HepG2 (cell line): ENCODE data around the gene MEAF6. TPM values are rescaled to one million over a fixed set of nuclear protein-coding genes. Genes with fewer than 3 reads are reported as not detected.

Experiments
- ATAC-seq: fragments of 200-7000 bp; cut with Tn5 transposase; 3 replicates; pipeline ENCODE4 v1.9.1; 2020; ENCODE audit warnings: mild to moderate bottlenecking, moderate library complexity
- BruUV-seq: library from RNA; stranded (reverse); fragments of 400-500 nt; replicated peaks from 2 replicates; lab custom pipeline; 2021; lab: Mats Ljungman, UMichigan
- CTCF ChIA-PET: fragments of 300-600 bp; formaldehyde crosslinking; extraction: SDS; loops from one replicate; lab custom pipeline; 2021; ENCODE audit warnings: low total read pairs, inconsistent platforms, low intra/inter-chr PET ratio; lab: Yijun Ruan, JAX
- POLR2A ChIA-PET: fragments of 350-600 bp; sonication (Branson Sonifier 250); formaldehyde crosslinking; loops from one replicate; lab custom pipeline; 2020; ENCODE audit warnings: antibody characterized with exemption, inconsistent platforms; lab: Yijun Ruan, JAX
- DNase-seq: peaks from one replicate; pipeline ENCODE4 v3.0.0-alpha.2; 2015; ENCODE audit warnings: low spot score
- FAIRE-seq: peaks from 3 replicates; lab custom pipeline; 2011; peaks lifted over from hg19 to GRCh38; lab: Jason Lieb, UNC
- H2AFZ ChIP-seq: one replicate; pipeline ENCODE4 v1.6.1; 2011; ENCODE audit warnings: low read length, inconsistent platforms
- H3K27ac ChIP-seq: fragments of 300-600 bp; 3 replicates; pipeline ENCODE4 v1.8.0; 2011; ENCODE audit warnings: mixed run types, mild to moderate bottlenecking, mixed read lengths, low read length, inconsistent platforms; ENCODE audit not compliant: insufficient read depth; ENCODE audit errors: extremely low read length
- H3K27me3 ChIP-seq, 2 experiments: fragments of 200-600 bp in 1 of 2; 2 replicates in 1 of 2; 3 replicates in 1 of 2; pipeline versions ENCODE4 v1.6.0 to v1.8.0; 2011; ENCODE audit warnings: low read length in 2 of 2, mild to moderate bottlenecking in 2 of 2, moderate library complexity in 2 of 2, inconsistent platforms in 1 of 2; ENCODE audit not compliant: insufficient read depth in 2 of 2, control insufficient read depth in 1 of 2
- H3K36me3 ChIP-seq, 2 experiments: fragments of 200-600 bp in 1 of 2; replicated peaks in 1 of 2; 2 replicates in 1 of 2; 3 replicates in 1 of 2; pipeline versions ENCODE4 v1.5.1 to v1.8.0; 2011; ENCODE audit warnings: low read length in 2 of 2, inconsistent platforms in 1 of 2; ENCODE audit not compliant: insufficient read depth in 2 of 2, control insufficient read depth in 1 of 2
- H3K4me1 ChIP-seq: 2 replicates; pipeline ENCODE4 v1.5.1; 2012; ENCODE audit warnings: low read length, inconsistent platforms; ENCODE audit not compliant: insufficient read depth
- H3K4me2 ChIP-seq: 2 replicates; pipeline ENCODE4 v1.6.0; 2011; ENCODE audit warnings: low read depth, low read length, inconsistent platforms
- H3K4me3 ChIP-seq, 3 experiments: fragments of 200-600 bp in 1 of 3; sonication (generic), shearing (Covaris generic) in 1 of 3; replicated peaks in 1 of 3; 2 replicates each; pipeline ENCODE4 v1.5.1; 2011 to 2016; ENCODE audit warnings: low read length in 3 of 3, inconsistent platforms in 2 of 3, low read depth in 2 of 3, mild to moderate bottlenecking in 2 of 3, control low read depth in 1 of 3, mixed read lengths in 1 of 3; ENCODE audit not compliant: insufficient read depth in 1 of 3
- H3K79me2 ChIP-seq: one replicate; pipeline ENCODE4 v1.6.1; 2011; ENCODE audit warnings: low read length, inconsistent platforms; ENCODE audit not compliant: insufficient read depth
- H3K9ac ChIP-seq: 2 replicates; pipeline ENCODE4 v1.6.0; 2011; ENCODE audit warnings: mild to moderate bottlenecking, low read depth, low read length, inconsistent platforms; ENCODE audit not compliant: insufficient read depth
- H3K9me3 ChIP-seq: 2 replicates; pipeline ENCODE4 v1.5.1; 2012; ENCODE audit warnings: mild to moderate bottlenecking, low read length
- H4K20me1 ChIP-seq: 2 replicates; pipeline ENCODE4 v1.6.0; 2011; ENCODE audit warnings: inconsistent platforms, mild to moderate bottlenecking, low read length, moderate library complexity; ENCODE audit not compliant: insufficient read depth
- CHD4 ChIP-seq: fragments of 200-600 bp; sonication (generic); IDR thresholded peaks from 2 replicates; pipeline ENCODE4 v1.7.0; 2017; ENCODE audit warnings: mild to moderate bottlenecking, low read length, borderline replicate concordance
- ERF ChIP-seq: IDR thresholded peaks from 2 replicates; pipeline ENCODE4 v1.6.1; 2018; ENCODE audit warnings: missing biosample characterization, missing genetic modification reagents
- KDM1A ChIP-seq: IDR thresholded peaks from 2 replicates; pipeline ENCODE4 v1.6.1; 2016; ENCODE audit warnings: missing compliant biosample characterization
- RCOR2 ChIP-seq: IDR thresholded peaks from 2 replicates; pipeline ENCODE4 v1.6.1; 2016; ENCODE audit warnings: missing biosample characterization, missing genetic modification reagents
- ZFP90 ChIP-seq: sonication (generic); formaldehyde crosslinking; IDR thresholded peaks from 2 replicates; pipeline ENCODE4 v1.8.0; 2022; ENCODE audit warnings: missing genetic modification reagents, mild to moderate bottlenecking, inconsistent platforms, borderline replicate concordance
- ZMYM3 ChIP-seq: sonication (generic); formaldehyde crosslinking; IDR thresholded peaks from 2 replicates; pipeline ENCODE4 v1.5.1; 2020; ENCODE audit warnings: mild to moderate bottlenecking, missing genetic modification reagents
- ZNF598 ChIP-seq: sonication (generic); formaldehyde crosslinking; IDR thresholded peaks from 2 replicates; pipeline ENCODE4 v1.5.1; 2020; ENCODE audit warnings: mild to moderate bottlenecking, missing genetic modification reagents, borderline replicate concordance
- ZNF629 ChIP-seq: sonication (generic); formaldehyde crosslinking; conservative IDR thresholded peaks from 2 replicates; pipeline ENCODE4 v1.5.0; 2020; ENCODE audit warnings: missing genetic modification reagents
- ZNF770 ChIP-seq: sonication (generic); formaldehyde crosslinking; IDR thresholded peaks from 2 replicates; pipeline ENCODE4 v1.5.0; 2020; ENCODE audit warnings: mild to moderate bottlenecking, missing genetic modification reagents
- WGBS: methylation state at CpG from one replicate; pipeline ENCODE4 v1.1.6; 2017; ENCODE audit warnings: low lambda C conversion rate; 5-methylcytosine and 5-hydroxymethylcytosine counted together
- in situ Hi-C: cut with HindIII; loops from 2 replicates; pipeline ENCODE4 v1.10.0; 2017; ENCODE audit warnings: low pct_unique_long_range_greater_than_20kb; ENCODE audit not compliant: extremely low pct_ligation_motif_present
- intact Hi-C: fragments of 100-400 bp; cut with micrococcal nuclease; formaldehyde crosslinking; loops from one replicate; pipeline ENCODE4 v1.10.0; 2022; ENCODE audit not compliant: unreplicated experiment
- polyA plus RNA-seq, 8 experiments: library from polyadenylated mRNA; depleted of rRNA in 3 of 8; stranded (reverse) in 7 of 8; unstranded in 1 of 8; fragments of >200 nt; fragmentation: Illumina TruSeq in 4 of 8; extraction: Trizol in 4 of 8; gene quantifications; 2 replicates each; pipeline versions ENCODE4 v1.2.1 to v1.2.3, GENCODE V29; 2011 to 2016; ENCODE audit warnings: low read depth in 4 of 8, missing spikeins in 1 of 8, mixed read lengths in 1 of 8; ENCODE audit not compliant: insufficient read depth in 1 of 8
- total RNA-seq, 5 experiments: library from RNA; depleted of rRNA; stranded (reverse); fragments of >200 nt; fragmentation: Illumina TruSeq; extraction: Trizol; gene quantifications; 2 replicates each; pipeline ENCODE4 v1.2.3, GENCODE V29; 2016; ENCODE audit warnings: low read depth in 1 of 5

Gene MEAF6
- total and polyA plus RNA-seq, 2 of the 13 experiments (the other 11 are each of a cell fraction or from before 2014, with no cell fraction given) = 29.5 to 45.6 TPM

DNA sequence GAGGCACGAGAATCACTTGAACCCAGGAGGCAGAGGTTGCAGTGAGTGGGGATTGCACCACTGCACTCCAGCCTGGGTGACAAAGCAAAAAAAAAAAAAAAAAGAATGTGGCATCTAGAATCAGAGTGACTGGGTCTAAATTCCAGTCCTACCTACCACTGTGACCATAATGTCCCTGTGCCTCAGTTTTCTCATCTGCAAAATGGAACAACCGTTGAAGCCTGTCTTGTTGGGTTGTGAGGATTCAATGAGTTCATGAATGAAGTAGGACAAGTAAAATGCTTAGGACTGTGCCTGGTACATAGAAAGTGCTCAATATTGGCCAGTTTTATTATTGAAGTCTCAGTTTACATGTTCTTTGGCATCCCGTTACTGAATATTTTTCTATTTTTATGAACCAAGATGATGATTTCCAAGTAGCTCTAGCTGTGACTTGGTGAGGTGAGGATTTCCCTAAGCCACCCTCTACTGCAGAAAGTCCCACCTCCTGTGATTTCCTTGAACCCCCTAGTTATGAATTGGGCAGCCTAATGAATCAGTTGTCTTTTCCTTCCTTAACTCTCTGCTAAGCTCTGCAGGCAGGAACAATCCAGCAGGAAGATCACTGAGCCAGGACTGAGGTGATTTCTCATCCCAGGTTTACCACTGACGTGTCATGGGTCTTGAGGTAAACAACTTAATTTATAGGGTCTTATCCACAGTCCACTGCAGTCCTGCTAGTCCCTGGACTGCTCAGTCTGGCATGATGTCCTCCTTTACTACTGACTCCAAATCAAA is 18.9 kb upstream of the MEAF6 start:
- intact Hi-C loops (loop anchor here (1.0 kb wide), 1 partner anchor 19 kb away; the partner anchor contains the start of gene MEAF6), in situ Hi-C loops (no loop called here)
- Histone ChIP-seq H3K36me3 (peaks cover 5 to 16% of the 10 kb centered on the region in 2 experiments; a peak in 4 of 5 replicates), H3K4me3 (no peak overlapping the region), H3K79me2 (no peaks in the 10 kb centered on the region), H4K20me1 (no peaks in the 10 kb centered on the region), H2AFZ (no peak overlapping the region), H3K9ac (peak overlapping the region; percentile 63; the same call in 1 of the 2 replicates), H3K4me2 (no peak overlapping the region; the same call in 1 of the 2 replicates), H3K27ac (peak overlapping the region; percentile 90), H3K4me1 (peaks cover 75% of the 10 kb centered on the region), H3K9me3 (no peaks in the 10 kb centered on the region), H3K27me3 (no peaks in the 10 kb centered on the region)
- WGBS = 82% methylated on average over 4 of the region's 4 CpGs
- no TSS peak for BruUV-seq
- DNase-seq = no peak
- FAIRE-seq = no peak
- CTCF ChIA-PET = no interaction called here
- TF ChIP-seq ZFP90 = 0 out of 2 replicates have a peak, but pooled peaks have one; percentile 8
- TF ChIP-seq ZNF629 (CRISPR knock-in tag) = peak; percentile 98
- no peak for TF ChIP-seq ZNF598 (CRISPR knock-in tag)
- peak; percentile 88 for TF ChIP-seq KDM1A (CRISPR knock-in tag)
- peak; percentile 42; the same call in 1 of the 2 replicates for TF ChIP-seq RCOR2 (CRISPR knock-in tag)
- TF ChIP-seq ERF = no peak
- TF ChIP-seq CHD4 = peak; percentile 77
- TF ChIP-seq ZNF770 (CRISPR knock-in tag) = no peak
- 0 out of 2 replicates have a peak, but pooled peaks have one; percentile 30 for TF ChIP-seq ZMYM3 (CRISPR knock-in tag)
- no peak for ATAC-seq
- POLR2A ChIA-PET = interaction anchor here (1.1 to 6.1 kb wide), 4 partner anchors 9 to 60 kb away, joined by 3 to 52 read pairs (median 4); partner anchors contain the start of genes MEAF6, SNIP1 and ZC3H12A
